Glomerular endothelial cell (primary cell): ENCODE measurements around the gene DPYSL3. TPM values are rescaled to one million over a fixed set of nuclear protein-coding genes. Genes with fewer than 3 reads are reported as not detected.

ENCODE experiments used
- DNase-seq: peaks from one replicate; pipeline ENCODE4 v3.0.0-alpha.2; 2011; ENCODE audit warnings: low read depth, low spot score; ENCODE audit errors: extremely low read depth
- total RNA-seq: library from RNA; depleted of rRNA; stranded (reverse); fragments of >200 nt; gene quantifications from 2 replicates; pipeline ENCODE4 v1.2.3, GENCODE V29; 2015

The DPYSL3 gene
- total RNA-seq, 1 donor from 2014 or later = 145 TPM

DNA sequence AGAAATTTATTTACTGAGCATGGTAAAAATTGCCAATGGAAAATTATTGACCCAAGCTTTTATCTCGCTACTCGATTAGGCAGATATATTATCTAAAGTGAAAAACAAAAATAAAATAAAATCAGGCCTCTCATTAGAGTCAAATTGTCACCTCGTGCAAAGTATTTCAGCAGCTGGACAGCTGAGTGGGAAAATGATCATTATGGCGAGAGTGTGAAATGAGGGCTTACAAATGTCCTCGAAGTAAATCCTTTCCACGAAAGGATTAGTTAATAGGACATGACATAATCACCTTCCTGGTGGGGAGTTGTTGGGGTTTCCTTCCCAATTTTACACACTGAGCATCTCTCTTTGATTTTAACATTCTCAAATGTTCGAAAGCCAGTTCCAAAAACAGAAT lies 5.4 kb upstream of the DPYSL3 start:
- DNase-seq = no peak

DNA sequence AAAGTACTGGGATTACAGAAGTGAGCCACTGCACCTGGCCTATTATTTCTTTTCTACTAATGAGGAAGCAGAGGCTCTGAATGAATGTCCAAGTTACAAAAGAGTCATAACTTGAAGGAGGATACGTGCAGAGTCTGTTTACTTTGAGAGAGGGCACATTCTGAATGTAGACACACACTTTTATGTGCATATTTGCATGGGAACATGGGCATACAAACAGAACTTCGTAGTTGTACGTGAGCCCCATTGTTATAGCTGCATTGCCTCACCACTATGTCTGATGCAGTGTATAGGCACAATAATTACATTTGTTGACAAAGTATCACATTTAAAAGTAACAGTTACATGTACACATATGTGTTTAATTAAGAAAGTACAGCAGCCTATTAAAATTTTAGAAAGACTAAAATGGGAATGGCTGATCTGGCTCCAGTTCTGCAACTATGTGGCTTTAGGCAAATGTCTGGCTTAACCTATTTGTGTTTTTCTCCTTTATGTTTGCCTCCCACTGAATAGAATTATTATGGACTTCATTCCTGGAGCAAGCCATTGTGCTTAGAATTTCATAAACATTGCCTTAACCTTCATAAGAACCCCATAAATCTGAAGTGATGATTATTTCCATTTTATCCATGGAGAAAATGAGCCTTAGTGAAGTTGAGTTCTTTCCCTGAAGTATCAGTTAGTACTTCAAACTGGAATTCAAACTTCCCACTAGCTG lies 3.0 kb upstream of the DPYSL3 start:
- DNase-seq = no peak

DNA sequence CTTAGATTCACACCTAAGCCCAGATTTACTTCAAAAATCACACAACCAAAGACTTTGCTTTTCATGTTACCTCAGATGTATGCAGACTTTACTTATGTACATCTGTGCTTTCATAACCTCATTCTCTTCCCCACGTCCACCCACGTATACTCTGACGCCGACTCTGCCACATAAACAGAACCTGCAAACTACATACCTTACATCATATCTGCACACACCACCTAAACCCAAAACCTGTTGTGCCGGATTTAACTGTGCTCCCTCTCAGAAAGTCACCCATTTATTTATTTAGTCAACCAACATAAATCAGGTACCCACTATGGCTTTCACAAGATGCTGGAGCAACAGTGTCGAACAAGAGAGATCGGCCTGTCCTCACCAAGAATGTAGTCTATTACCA lies 1.0 kb upstream of the DPYSL3 start:
- DNase-seq = no peak

DNA sequence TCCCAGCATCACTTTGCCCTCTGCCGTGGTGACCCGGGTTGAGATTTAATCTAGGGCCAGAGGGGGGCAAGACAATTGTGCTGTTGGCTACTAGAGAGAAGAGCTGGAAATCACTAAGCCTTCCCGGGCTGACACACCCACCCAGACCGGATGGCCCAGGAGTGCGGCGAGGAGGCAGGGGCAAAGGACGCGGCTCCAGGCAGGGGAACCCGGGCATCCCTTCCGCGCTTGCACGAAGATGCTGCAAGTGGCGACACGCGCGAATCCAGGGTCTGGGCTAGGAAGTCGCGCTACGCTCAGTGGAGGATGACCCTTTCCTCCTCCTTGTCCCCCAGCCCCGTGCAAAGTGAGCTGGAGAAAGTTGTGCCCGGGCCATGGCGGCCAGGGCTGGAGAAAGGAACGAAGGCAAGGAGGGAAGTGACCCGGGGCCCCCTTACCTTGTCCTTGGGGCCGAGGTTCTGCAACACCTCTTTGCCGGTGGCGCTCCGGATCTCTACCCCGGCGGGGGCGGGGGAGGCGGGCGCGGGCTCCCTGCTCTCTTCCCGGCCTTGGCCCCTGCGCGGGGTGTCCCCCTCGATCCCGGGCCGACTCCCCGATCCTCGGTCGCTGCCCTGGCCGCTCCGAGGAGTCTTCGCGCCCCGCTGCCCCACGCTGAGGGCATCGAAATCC lies 693 bp downstream of the DPYSL3 start:
- DNase-seq = no peak

DNA sequence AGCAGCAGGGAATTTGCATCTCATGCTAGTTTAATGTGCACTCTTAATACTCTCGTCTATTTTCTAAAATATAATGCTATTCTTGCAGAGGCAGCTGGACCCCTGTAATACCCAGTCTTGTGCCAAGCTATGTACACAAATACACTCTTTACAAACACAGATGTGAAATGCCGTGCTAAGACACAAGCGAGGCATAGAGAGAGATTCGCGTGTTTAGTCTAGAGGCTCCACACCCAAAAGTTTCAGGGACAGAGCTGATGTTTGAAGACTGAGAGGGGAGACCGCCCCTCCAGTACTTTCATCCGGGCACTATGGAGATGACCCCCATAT lies 1.2 kb downstream of the DPYSL3 start:
- DNase-seq = no peak

DNA sequence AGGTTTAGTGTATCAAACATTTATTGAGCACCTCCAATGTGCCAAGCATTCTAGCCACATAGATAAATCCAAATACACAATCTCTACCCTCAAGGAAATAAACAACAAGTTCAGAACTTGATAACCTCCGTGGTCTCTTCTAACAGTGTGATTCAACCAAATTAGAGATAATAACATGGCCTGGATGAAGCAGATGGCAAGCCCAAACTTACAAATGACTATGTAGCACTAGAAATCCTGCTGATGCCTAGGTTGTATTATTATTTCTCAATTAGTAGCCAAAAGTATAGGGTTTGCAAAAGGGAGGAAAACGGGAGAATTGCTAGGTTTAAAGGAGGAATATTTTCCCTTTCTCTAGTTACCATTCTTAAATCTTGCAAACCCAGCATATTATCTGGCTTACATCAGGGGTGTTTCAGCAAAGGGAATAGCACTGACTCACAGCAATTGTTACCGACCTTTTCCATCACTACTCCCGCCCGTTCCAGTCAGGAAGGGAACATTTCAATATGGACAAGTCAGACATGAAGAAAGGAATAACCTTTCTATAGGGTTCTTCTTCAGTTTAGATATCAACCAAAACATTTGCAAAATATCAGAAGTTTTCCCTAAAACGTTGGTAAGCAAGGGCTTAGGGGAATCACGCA lies 2.3 kb downstream of the DPYSL3 start:
- DNase-seq = no peak

DNA sequence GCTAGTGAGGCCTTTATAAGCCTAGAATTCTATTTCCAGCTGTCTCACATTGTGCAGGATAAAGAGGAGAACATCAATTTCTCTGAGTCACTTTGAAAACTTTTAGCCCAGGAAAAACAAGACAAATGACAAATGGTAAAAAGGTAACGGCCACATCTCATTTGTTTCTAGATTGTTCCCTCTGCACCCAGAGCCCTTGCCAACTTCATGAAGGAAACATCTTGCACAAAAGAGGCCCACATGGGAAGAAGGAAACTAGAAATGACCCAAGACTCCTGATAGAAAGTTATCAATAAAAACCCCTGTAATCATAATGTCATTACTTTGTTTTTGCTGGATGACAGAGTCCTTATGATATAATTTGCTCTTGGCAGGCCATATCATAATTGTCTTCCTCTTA lies 5.3 kb downstream of the DPYSL3 start:
- no peak for DNase-seq

DNA sequence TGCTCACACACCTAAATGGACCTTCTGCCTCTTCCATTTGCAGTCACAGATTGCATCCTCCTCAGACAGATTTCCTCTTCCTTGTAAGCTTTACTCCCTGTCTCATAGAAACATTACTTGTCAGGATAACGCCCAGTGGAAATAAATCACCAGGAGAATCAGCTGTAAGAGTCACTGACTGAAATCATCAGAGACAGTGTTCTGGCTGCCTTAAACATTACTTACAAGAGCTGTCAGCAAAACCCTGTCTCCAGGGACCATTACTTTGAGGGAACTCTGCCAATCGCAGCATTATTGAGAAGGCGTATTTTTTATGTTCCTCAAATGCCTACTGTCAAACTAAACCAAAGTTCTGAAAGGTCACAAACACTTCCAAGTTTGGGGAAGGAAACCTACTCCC lies 5.9 kb downstream of the DPYSL3 start:
- no peak for DNase-seq

DNA sequence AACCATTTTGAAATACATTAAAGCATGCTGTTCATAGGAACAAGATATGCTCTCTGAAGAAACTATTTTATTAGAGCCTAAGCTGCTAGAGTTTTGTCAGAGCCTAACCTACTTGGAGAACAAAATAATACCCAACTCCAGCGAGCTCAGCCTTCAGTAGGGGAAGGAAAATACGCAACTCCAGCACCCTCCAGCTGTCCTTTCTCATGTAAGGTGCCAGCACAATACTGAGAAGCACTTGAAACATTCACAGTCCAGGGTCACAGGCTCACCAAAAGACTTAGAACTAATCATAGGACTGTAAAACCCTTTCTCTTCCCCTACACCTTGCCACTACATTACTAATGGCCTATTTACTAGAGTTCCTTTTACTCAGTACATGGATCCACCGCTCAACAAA lies 18.9 kb downstream of the DPYSL3 start:
- no peak for DNase-seq

DNA sequence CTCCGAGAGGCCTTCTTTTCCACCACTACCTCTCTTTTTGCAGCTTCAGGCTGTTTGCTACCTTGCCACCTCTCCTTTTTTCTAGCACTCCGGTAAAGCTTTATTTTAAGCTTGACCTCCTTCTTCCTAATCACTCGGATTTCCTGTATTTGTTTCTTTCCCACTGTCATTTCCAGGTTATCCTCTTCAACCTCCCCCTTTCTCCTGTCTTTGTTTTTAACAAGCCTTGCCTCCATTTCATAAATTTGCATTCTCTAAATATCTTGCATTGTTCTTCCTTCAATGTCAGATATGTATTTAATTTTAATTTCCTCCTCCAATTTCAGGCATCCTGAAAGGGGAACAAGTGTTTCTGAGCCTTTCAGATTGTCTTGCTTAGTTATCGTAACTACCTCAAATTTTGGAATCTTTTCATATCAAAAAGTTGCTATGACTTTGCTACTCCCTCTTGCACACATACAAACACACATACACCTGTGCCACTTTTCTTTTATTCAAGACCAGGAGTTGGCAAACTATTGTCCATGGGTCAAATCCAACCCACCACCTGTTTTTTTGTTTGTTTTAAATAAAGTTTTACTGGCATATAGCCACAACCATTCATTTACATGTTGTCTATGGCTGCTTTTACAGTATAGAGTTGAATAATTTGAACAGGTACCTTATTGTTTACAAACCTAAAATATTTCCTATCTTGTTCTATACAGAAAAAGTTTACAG lies 22.7 kb downstream of the DPYSL3 start:
- DNase-seq = no peak

DNA sequence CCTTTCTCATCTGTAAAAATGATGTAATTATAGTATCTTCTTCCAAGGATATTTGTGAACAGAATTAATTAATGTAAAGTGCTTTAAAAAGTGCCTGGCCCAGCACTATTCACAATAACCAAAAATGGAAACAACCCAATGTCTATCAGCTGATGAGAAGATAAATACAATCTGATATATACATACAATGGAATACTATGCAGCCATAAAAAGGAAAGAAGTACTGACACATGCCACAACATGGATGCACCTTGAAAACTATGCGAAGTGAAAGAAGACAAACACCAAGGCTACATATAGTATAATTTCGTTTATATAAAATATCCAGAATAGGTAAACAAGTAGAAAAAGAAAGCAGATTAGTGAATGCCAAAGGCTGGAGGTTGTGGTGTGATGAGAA lies 24.1 kb downstream of the DPYSL3 start:
- no peak for DNase-seq

DNA sequence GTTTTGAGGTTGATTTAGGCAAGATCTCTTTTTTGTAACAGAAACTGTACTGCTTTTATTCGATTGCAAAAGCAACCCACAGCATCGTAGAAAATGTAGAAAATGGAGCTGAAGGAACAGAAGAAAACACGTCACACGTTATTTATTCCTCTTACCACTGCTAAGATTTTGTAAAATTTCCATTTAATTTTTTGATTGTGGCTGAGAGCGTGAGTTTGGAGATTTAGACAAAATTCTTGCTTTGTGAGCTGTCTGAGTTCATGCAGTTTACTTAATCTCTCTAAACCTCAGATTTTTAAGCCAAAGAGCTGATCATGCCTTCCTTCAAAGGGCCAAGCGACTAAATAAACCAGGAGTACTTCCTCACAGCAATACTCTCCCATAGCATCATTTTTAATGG lies 24.8 kb downstream of the DPYSL3 start:
- no peak for DNase-seq

DNA sequence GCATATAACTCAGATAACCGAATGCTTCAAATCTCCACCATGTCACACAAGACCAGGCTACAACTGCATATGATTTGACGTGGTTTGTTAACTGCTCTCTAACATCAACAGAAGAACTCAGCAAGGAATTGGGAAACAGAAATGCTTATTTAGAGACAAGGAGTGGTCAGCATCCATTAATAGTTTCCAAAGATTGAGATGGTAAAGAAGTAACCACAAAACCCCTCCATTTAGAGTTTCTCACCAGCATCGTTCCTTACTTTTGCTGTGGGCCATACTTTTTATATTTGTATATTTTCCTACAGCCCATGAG lies 25.2 kb downstream of the DPYSL3 start:
- DNase-seq = no peak

DNA sequence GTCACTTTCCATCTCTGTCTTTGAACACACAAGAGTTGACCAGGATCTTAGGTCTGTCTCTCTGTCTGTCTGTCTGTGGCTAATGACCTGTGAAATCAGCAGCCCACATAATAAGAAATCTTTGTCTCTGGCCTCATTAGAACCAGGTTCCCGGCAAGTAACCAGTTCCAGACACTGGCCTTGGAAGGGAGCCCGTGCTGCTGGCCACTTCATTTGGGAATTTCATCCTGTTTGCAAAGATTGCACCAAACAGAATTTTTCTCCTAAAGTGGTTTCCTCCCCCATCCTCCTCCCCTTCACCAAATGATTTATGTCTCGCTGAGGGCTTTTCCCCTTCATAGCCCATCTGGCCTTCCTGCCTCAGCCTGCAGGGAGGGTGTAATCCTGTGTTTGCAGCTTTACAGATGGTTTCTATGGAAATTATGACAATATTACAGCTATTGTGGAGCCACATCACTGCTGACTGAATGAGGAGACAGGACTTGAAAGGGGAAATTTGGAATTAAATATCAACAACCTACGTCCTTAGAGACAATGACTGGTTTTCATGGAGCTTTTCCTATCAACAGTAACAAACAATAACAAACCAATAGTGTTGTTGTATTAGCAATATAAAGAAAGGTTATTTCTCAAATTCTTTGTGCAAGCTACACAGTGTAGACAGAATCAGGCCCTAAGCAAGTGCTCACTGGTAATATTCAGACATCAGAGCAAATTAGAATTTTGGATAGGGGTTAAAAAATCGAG lies 25.7 kb downstream of the DPYSL3 start:
- peak; percentile 99 for DNase-seq

DNA sequence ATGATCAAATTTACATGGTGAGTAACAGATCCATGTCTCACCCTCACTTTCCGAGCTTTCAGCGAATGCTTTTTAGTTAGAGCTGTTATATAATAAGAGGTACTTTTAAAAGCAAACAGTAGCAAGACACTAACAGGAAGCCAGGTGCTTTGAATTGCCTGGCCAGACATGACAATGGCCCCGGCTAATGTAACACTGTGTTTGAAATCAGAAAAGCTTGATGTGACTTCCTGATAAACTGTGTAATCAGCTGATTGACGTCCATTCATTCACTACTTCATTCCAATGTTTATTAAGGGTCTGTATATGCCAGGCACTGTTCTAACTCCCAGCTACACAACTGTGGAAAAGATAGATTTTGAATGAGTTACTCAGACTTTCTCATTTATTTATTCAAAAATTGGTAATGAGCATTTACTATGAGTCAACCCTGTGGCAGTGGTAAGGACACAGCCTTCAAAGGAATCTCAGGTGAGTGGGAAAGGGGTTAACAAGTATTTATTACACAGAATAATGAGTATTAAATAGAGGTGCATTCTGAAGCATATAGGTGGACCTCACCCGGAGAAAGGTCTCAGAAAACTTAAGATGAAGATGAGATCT lies 26.6 kb downstream of the DPYSL3 start:
- no peak for DNase-seq

DNA sequence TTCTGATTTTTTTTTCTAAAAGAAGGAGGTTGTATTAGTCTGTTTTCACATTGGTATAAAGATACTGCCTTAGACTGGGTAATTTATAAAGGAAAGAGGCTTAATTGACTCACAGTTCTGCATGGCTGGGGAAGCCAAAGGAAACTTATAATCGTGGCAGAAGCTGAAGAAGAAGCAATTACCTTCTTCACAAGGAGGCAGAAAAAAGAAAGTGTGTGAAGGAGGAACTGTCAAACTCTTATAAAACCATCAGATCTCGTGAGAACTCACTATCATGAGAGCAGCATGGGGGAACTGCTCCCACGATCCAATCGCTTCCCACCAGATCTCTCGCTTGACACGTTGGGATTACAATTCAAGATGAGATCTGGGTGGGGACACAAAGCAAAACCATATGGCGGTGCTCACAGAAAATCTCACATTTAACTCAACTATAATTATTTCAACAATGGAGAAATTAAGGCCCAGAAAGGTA lies 27.1 kb downstream of the DPYSL3 start:
- no peak for DNase-seq

DNA sequence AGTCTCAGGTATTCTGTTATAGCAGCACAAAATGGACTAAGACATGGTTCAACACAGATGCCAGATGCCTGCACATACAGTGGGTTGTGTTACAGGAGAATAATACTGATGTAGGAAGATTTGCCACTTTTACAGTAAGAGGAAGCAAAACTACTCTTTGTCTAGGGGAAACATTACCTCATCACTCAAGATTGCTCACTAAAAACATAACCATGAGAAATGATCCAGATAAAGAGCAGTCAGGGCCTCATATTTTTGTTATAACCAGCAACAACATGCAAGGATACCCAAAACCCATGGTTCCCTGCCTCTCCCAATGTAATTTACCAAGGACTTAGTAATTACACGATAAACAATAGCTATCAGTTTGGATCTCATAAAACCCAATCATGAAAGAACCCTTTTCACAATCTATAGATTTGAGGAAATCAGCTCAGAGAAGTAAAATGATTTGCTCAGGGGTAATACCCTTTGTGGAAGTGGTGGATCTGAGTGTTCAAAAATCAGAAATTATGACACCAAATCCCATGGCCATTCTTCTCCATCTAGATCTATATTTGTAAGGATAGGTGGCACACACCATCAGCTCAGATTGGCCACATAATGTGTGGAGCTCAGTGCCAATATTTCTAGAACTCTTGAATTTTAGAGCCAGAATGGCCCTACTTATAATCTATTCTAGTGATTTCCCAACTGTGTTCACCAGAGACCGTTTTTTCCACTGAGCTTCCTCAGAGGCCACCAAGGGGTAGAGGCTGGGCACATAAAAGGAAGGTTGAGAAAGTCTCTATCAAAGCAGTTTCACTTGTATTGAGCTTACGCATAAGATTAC lies 27.8 kb downstream of the DPYSL3 start:
- no peak for DNase-seq

DNA sequence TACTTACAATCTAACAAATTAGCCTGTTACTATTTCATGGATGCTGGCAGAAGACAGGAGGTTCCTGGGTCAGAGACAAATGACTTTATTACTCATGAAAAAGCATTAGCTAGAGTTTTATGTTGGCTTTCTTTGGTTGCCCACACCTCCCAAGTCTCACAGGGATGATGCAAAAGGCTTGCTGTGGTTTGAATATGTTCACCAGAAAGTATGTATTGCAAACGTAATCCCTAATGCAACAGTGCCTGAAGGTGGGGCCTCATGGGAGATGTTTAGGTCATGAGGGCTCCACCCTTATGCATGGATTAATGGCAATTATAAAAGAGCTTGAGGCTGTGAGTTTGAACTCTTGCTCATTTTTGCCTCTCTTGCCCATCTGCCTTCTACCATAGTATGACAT lies 28.5 kb downstream of the DPYSL3 start:
- no peak for DNase-seq

DNA sequence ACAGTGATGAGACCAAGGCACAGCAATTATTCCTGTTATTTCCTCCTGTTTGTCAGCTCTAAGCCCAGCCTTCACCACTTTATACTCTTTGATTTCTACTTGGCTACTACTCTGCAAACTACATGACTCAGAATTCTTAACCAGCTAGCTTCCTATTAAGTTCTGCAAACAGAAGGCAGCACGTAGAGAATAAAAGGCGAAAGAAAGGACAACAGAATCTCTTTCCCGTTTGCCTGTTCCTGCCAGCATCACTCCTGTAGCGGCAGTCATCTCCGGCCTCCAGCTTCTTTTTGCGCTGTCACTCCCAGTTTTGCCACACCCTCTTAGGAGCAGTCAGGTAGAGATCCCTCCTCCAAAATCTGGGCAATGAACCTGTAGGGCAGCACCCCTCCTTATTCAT lies 29.9 kb downstream of the DPYSL3 start:
- no peak for DNase-seq

DNA sequence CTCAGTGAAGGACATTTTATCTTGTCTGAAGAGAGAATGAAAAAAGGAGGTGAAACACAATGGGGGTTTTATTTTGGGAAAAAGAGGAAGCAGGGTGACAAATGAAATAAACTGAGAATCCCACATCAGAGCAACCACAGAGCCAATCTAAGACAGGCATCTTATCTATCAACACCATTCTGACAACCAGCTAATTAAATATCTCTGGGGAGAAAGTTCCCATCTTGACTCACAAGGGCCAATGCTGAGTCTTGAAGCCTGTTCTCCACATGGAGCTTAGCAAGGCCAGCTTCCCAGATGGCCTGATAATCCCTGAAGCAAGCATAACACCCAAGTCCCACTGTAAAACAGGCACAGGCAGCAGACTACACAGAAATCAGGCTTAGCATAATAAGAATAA lies 30.4 kb downstream of the DPYSL3 start:
- no peak for DNase-seq
